ENCODE results near the gene KCNJ1. TPM values are rescaled to one million over a fixed set of nuclear protein-coding genes. Genes with fewer than 3 reads are reported as not detected.

The KCNJ1 gene
- total RNA-seq, 1 experiment from 2014 or later: not detected

- no TSS peak for BruUV-seq (replicated peaks)
- intact Hi-C loops (cut with micrococcal nuclease): no loop called here
- H2AFZ ChIP-seq (ENCODE audit: low read length): no peak overlapping the region
- no peak for TF ChIP-seq CTCF (conservative IDR thresholded peaks at IDR 0.05; ENCODE audit: low read depth, low read length)
- TF ChIP-seq EZH2 (IDR thresholded peaks at IDR 0.05; ENCODE audit: low read length, unreplicated experiment): no peak
- TF ChIP-seq EZH2phosphoT487 (IDR thresholded peaks at IDR 0.05; ENCODE audit: borderline replicate concordance, low read length): no peak
- H3F3A ChIP-seq (ENCODE audit: low read length, unreplicated experiment): no peaks in the 10 kb centered on the region
- no peak overlapping the region for H3K4me3 ChIP-seq (ENCODE audit: low read length)
- H3K36me3 ChIP-seq (ENCODE audit: low read depth, low read length): no peaks in the 10 kb centered on the region
- H4K20me1 ChIP-seq (ENCODE audit: low read length): no peaks in the 10 kb centered on the region
- DNase-seq (no peak), ATAC-seq (no peak)
- no peaks in the 10 kb centered on the region for H3K4me1 ChIP-seq (ENCODE audit: insufficient read depth, low read length)
- POLR2A ChIA-PET (ENCODE audit: unreplicated experiment): no interaction called here
- CTCF ChIA-PET: no interaction called here
- H3K4me2 ChIP-seq (ENCODE audit: low read length): no peak overlapping the region
- H3K27me3 ChIP-seq (ENCODE audit: low read length): peaks cover 11% of the 10 kb centered on the region; the same call in 1 of the 2 replicates
- H3K9me3 ChIP-seq (ENCODE audit: low read length): no peaks in the 10 kb centered on the region
- no peaks in the 10 kb centered on the region for H3K9me2 ChIP-seq (replicated peaks; ENCODE audit: low read length)
- no peak overlapping the region for H3K9ac ChIP-seq (ENCODE audit: low read length)
- no peaks in the 10 kb centered on the region for H3K79me2 ChIP-seq (ENCODE audit: low read length)
- H3K27ac ChIP-seq (ENCODE audit: low read length): no peak overlapping the region
Measured at GRCh38 chr11:128837627-128838026, 29.5 kb downstream of the KCNJ1 start.

GRCh38 chr11:128835741-128836430, 31.2 kb downstream of the KCNJ1 start:
- no TSS peak for BruUV-seq (replicated peaks)
- peaks cover 6% of the 10 kb centered on the region; the same call in 1 of the 2 replicates for H3K27me3 ChIP-seq (ENCODE audit: low read length)
- POLR2A ChIA-PET (ENCODE audit: unreplicated experiment): no interaction called here
- H3K27ac ChIP-seq (ENCODE audit: low read length): no peak overlapping the region
- TF ChIP-seq EZH2 (IDR thresholded peaks at IDR 0.05; ENCODE audit: low read length, unreplicated experiment) (no peak), EZH2phosphoT487 (IDR thresholded peaks at IDR 0.05; ENCODE audit: borderline replicate concordance, low read length) (no peak), CTCF (conservative IDR thresholded peaks at IDR 0.05; ENCODE audit: low read depth, low read length) (no peak)
- CTCF ChIA-PET: no interaction called here
- H3K9me3 ChIP-seq (ENCODE audit: low read length): no peaks in the 10 kb centered on the region
- no peaks in the 10 kb centered on the region for H4K20me1 ChIP-seq (ENCODE audit: low read length)
- no peak overlapping the region for H2AFZ ChIP-seq (ENCODE audit: low read length)
- no peak overlapping the region for H3K4me3 ChIP-seq (ENCODE audit: low read length)
- H3K36me3 ChIP-seq (ENCODE audit: low read depth, low read length): no peaks in the 10 kb centered on the region
- intact Hi-C loops (cut with micrococcal nuclease): no loop called here
- H3K9me2 ChIP-seq (replicated peaks; ENCODE audit: low read length): no peaks in the 10 kb centered on the region
- DNase-seq: no peak
- no peak overlapping the region for H3K4me2 ChIP-seq (ENCODE audit: low read length)
- no peaks in the 10 kb centered on the region for H3K79me2 ChIP-seq (ENCODE audit: low read length)
- no peak for ATAC-seq
- H3K4me1 ChIP-seq (ENCODE audit: insufficient read depth, low read length): peaks cover 13% of the 10 kb centered on the region; the same call in 1 of the 2 replicates
- H3F3A ChIP-seq (ENCODE audit: low read length, unreplicated experiment): no peaks in the 10 kb centered on the region
- no peak overlapping the region for H3K9ac ChIP-seq (ENCODE audit: low read length)

GRCh38 chr11:128834157-128834556, 32.9 kb downstream of the KCNJ1 start:
- peaks cover 13% of the 10 kb centered on the region; the same call in 1 of the 2 replicates for H3K4me1 ChIP-seq (ENCODE audit: insufficient read depth, low read length)
- no TSS peak for BruUV-seq (replicated peaks)
- H3K27ac ChIP-seq (ENCODE audit: low read length): no peak overlapping the region
- ChIA-PET CTCF (no interaction called here), POLR2A (ENCODE audit: unreplicated experiment) (no interaction called here)
- H4K20me1 ChIP-seq (ENCODE audit: low read length): no peaks in the 10 kb centered on the region
- no peaks in the 10 kb centered on the region for H3K9me2 ChIP-seq (replicated peaks; ENCODE audit: low read length)
- H3F3A ChIP-seq (ENCODE audit: low read length, unreplicated experiment): no peaks in the 10 kb centered on the region
- DNase-seq (no peak), ATAC-seq (no peak)
- TF ChIP-seq CTCF (conservative IDR thresholded peaks at IDR 0.05; ENCODE audit: low read depth, low read length) (no peak), EZH2 (IDR thresholded peaks at IDR 0.05; ENCODE audit: low read length, unreplicated experiment) (no peak), EZH2phosphoT487 (IDR thresholded peaks at IDR 0.05; ENCODE audit: borderline replicate concordance, low read length) (no peak)
- no peaks in the 10 kb centered on the region for H3K79me2 ChIP-seq (ENCODE audit: low read length)
- no peak overlapping the region for H2AFZ ChIP-seq (ENCODE audit: low read length)
- H3K4me2 ChIP-seq (ENCODE audit: low read length): no peak overlapping the region
- H3K9ac ChIP-seq (ENCODE audit: low read length): no peak overlapping the region
- H3K4me3 ChIP-seq (ENCODE audit: low read length): no peak overlapping the region
- H3K9me3 ChIP-seq (ENCODE audit: low read length): no peaks in the 10 kb centered on the region
- intact Hi-C loops (cut with micrococcal nuclease): loop anchor here (5.0 kb wide), 1 partner anchor 542 kb away; no protein-coding TSS in a partner anchor
- no peaks in the 10 kb centered on the region for H3K27me3 ChIP-seq (ENCODE audit: low read length)
- H3K36me3 ChIP-seq (ENCODE audit: low read depth, low read length): no peaks in the 10 kb centered on the region
